Adipocyte (in vitro differentiated cells): ENCODE data around the gene CBR1.
"Not testable (repeated sequence)": the region's sequence is repeated elsewhere in the genome, so short reads cannot be mapped to it uniquely, and the experiment has no call there.

Source experiments
- DNase-seq: peaks from one replicate; pipeline ENCODE4 v3.0.0-alpha.2; 2015; ENCODE audit warnings: low read depth
- H3K27me3 ChIP-seq: replicated peaks from 2 replicates; pipeline ENCODE4 v1.7.0; 2013; ENCODE audit warnings: mild to moderate bottlenecking, low read length, moderate library complexity; ENCODE audit not compliant: control insufficient read depth, insufficient read depth
- H3K36me3 ChIP-seq: 2 replicates; pipeline ENCODE4 v1.7.0; 2013; ENCODE audit warnings: low read length, mild to moderate bottlenecking, moderate library complexity; ENCODE audit not compliant: control insufficient read depth, insufficient read depth, severe bottlenecking
- H3K4me1 ChIP-seq: 2 replicates; pipeline ENCODE4 v1.7.0; 2013; ENCODE audit warnings: mild to moderate bottlenecking, low read length, moderate library complexity; ENCODE audit not compliant: control insufficient read depth, insufficient read depth
- H3K4me3 ChIP-seq: 2 replicates; pipeline ENCODE4 v1.7.0; 2013; ENCODE audit warnings: mild to moderate bottlenecking, low read length, moderate library complexity
- H3K9ac ChIP-seq: 2 replicates; pipeline ENCODE4 v1.7.0; 2013; ENCODE audit warnings: mild to moderate bottlenecking, low read length, moderate library complexity
- H3K9me3 ChIP-seq: 2 replicates; pipeline ENCODE4 v1.7.0; 2013; ENCODE audit warnings: mild to moderate bottlenecking, low read length, moderate library complexity; ENCODE audit not compliant: control insufficient read depth

CBR1 gene

DNA sequence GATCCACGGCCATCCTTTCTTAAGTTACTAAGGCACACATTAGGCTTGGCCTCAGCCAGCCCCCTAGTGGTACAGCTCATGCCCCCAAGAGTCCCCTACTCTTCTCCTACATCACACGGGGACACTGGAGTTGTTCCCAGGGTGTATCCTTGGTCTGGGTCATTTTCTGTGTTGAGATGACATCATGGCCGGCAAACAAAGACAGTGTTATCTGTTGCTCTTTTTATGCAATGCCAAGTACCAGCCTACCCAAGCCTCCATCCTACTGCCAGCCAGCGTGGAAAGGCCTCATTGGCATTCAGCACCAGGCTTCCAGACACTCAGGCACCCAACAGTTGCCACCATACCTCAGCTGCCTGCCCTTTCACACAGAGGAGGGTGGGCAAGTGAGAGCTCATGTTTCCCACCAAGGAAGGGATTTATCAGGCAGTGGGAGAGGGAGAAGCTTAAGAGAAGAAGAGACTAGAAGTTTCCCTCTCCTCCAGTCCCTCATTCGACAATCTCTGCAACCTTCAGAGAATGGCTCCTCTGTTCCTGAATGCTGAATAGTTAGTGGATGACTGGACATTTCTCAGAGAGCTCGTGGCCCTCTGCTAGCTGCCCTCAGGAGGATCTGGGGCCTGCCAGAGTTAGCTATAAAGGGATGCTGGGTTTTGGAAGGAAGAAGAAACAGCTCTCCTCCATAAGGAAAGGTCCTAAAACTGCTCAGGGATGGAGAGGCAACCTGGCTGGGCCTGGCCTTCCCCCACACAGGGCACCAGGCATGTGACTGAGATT, 17.7 kb downstream of the CBR1 start:
- H3K9me3 ChIP-seq = no peaks in the 10 kb centered on the region
- H3K4me1 ChIP-seq = no peaks in the 10 kb centered on the region
- H3K9ac ChIP-seq = no peak overlapping the region
- no peak overlapping the region for H3K4me3 ChIP-seq
- H3K27me3 ChIP-seq = no peaks in the 10 kb centered on the region
- peak; percentile 11 for DNase-seq
- no peaks in the 10 kb centered on the region for H3K36me3 ChIP-seq

DNA sequence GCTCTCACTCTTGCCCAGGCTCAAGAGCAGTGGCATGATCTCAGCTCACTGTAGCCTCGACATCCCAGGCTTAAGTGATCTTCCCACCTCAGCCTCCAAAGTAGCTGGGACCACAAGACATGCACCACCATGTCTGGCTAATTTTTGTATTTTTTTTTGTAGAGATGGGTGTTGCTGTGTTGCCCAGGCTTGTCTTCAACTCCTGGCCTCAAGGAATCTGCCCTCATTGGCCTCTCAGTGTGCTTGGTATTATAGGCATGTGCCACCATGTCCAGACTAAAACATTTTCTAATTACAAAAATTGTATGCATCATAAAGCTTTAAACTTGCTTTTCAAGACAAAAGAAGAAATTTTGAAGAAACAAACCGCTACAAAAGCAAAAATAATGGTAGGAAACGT, 20.1 kb downstream of the CBR1 start:
- Histone ChIP-seq H3K9ac (no peak overlapping the region), H3K9me3 (peaks cover 8% of the 10 kb centered on the region), H3K36me3 (no peaks in the 10 kb centered on the region), H3K4me3 (no peak overlapping the region), H3K4me1 (no peaks in the 10 kb centered on the region), H3K27me3 (peaks cover 4% of the 10 kb centered on the region)
- no peak for DNase-seq

DNA sequence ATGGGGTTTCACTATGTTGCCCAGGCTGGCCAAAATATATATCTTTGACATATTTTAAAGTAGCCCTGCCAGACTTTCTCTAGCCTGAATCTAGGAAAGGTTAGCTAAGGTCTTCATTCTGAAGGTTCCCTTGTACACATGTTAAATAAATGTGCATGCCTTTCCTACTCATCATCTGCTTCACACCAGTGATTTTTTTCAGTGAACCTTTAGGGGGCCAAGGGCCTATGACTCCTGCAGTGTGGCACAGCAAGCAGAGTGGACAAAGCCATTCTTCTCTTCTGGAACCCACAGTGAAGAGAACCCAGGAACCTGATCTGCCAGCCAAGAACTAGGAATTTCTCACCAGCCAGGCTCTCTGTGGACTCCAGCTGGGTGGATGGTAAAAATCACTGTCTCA, 22.9 kb downstream of the CBR1 start:
- H3K4me1 ChIP-seq = peaks cover 4% of the 10 kb centered on the region
- no peaks in the 10 kb centered on the region for H3K36me3 ChIP-seq
- H3K9ac ChIP-seq = no peak overlapping the region
- no peak overlapping the region for H3K4me3 ChIP-seq
- DNase-seq = no peak
- H3K27me3 ChIP-seq = peaks cover 4% of the 10 kb centered on the region
- H3K9me3 ChIP-seq = peaks cover 8% of the 10 kb centered on the region

DNA sequence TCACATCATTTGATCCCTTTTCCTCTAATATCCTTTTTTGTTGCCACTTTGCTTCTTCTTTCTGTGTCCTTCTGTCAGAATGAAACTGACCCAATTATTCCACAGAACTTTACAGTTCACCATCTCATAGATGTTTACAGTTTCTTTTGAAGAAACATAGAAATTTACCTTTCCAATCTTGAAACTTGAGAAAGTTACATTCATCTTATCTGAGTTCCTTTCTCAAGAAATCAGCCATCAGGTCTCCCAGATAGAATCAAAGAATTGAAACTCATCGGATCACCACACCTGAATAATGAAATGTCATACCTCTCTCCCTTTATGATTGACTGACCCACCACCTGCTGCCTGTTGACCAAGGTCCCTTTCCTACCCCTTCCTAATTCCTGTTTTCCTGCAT, 23.7 kb downstream of the CBR1 start:
- no peak for DNase-seq
- H3K9ac ChIP-seq = no peak overlapping the region
- H3K27me3 ChIP-seq = peaks cover 4% of the 10 kb centered on the region
- H3K36me3 ChIP-seq = no peaks in the 10 kb centered on the region
- H3K4me3 ChIP-seq = no peak overlapping the region
- H3K9me3 ChIP-seq = peaks cover 8% of the 10 kb centered on the region
- peaks cover 8% of the 10 kb centered on the region for H3K4me1 ChIP-seq

DNA sequence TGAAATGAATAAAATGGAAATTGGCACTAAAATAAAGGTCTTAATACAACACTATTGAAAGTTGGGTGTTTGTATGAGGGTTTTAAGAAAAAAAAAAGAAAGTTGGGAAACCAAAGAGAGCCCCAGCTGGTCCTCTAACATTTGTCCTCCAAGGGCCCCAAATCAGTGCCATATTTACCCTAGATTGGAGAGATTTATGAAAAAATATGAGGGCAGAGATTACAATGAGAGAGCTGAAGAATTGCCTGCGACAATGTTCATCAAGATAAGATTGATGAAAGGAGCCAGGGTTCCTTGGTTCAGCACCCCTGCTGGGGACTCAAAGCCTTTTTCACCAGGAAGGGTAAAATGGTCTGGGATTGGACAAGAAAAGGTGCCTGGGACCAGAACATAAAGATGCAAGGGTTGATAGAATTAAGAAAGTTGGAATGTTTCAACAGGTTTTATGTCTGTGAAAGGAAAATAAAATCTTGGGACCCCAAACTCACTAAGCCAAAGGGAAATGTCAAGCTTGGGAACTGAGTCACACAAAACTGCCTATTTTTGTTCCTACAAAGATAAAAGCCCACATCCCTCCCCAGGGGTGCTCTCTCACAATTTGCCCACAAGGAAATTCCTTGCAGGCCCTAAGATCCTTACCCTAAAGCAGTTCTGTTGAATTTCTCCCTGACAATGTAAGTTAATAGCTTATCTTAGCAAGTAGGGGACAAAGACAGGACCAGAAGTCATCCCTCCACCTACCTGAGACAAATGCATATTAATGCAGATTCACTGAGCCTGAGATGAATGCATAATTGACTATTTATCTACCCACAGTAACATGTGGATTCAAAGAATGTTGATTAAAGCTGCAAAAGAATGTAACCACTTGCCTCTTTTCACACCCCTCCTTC, 26.8 kb downstream of the CBR1 start:
- H3K9me3 ChIP-seq = peaks cover 8% of the 10 kb centered on the region
- H3K4me1 ChIP-seq = peaks cover 8% of the 10 kb centered on the region
- DNase-seq = no peak
- H3K4me3 ChIP-seq = no peak overlapping the region
- H3K9ac ChIP-seq = no peak overlapping the region
- no peaks in the 10 kb centered on the region for H3K36me3 ChIP-seq
- H3K27me3 ChIP-seq = peaks cover 8% of the 10 kb centered on the region

DNA sequence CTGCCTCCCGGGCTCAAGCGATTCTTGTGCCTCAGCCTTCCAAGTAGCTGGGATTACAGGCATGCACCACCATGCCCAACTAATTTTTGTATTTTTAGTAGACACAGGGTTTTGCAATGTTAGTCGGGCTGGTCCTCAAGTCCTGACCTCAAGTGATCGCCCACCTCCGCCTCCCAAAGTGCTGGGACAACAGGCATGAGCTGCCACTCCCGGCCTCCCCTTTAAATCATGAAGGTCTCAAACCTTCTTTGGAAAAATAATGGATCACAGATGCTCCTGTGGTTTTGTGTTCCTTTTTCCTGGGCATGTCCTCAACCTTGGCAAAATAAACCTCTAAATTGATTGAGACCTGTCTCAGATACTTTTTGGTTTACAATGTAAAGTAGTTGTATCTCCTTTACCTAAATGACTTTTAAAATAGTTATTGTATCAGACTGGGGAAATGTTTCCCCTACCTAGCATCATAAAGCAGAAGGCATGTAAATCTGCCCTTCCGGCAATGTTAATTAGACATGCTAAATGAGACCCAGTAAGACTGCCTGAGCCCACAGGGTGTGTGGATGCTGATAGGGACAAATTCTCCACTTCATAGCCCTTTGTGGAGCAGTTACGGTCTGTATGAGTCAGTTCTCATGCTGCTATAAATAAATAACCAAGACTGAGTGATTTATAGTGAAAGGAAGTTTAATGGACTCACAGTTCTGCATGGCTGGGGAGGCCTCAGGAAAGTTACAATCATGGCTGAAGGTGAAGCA, 27.8 kb downstream of the CBR1 start:
- peak; percentile 49 for DNase-seq

DNA sequence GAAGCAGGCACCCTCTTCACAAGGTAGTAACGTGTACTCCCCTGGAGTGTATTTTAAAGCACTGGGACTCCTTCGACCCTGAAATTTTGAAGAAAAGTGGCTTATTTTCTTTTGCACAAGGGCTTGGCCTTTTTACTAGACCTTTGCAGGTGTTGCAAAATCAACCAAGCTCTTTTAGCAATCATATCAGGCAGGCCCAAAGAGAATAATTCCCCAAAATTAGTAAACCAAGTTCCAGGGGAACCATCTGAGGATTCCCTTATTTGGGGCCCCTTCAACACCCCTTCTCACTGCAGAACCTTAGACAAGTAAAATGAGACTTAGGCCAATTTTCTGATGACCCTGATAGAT, 28.3 kb downstream of the CBR1 start:
- H3K36me3 ChIP-seq = no peaks in the 10 kb centered on the region
- DNase-seq = no peak
- peaks cover 8% of the 10 kb centered on the region for H3K9me3 ChIP-seq
- H3K4me1 ChIP-seq = peaks cover 8% of the 10 kb centered on the region
- no peak overlapping the region for H3K9ac ChIP-seq
- no peak overlapping the region for H3K4me3 ChIP-seq
- H3K27me3 ChIP-seq = peaks cover 8% of the 10 kb centered on the region

More for the DNA sequence above, 27.8 kb downstream of the CBR1 start:
- H3K4me1 ChIP-seq = peaks cover 8% of the 10 kb centered on the region
- peaks cover 8% of the 10 kb centered on the region for H3K27me3 ChIP-seq
- H3K9me3 ChIP-seq = peaks cover 8% of the 10 kb centered on the region
- H3K36me3 ChIP-seq = no peaks in the 10 kb centered on the region
- no peak overlapping the region for H3K4me3 ChIP-seq
- H3K9ac ChIP-seq = no peak overlapping the region

DNA sequence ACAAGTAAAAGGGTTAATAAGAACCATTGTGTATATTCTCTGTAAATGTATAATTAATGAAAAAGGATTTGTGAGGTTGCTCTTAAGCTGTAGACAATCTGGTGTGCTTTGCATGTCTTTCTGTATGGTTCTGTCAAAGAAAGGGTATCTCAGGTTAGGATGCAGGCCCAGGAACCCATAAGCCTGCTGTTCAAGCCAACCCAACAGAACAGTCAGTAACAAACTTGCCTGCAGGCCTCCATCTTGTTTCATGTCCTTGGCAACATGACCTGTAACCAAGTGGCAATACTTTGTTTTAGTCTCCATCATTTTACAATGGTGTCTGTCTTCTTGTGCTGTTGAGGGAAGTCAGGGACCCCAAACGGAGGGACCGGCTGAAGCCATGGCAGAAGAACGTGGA, 29.2 kb downstream of the CBR1 start:
- no peaks in the 10 kb centered on the region for H3K36me3 ChIP-seq
- DNase-seq = no peak
- H3K4me3 ChIP-seq = no peak overlapping the region
- H3K9me3 ChIP-seq = no peaks in the 10 kb centered on the region
- H3K27me3 ChIP-seq = peaks cover 4% of the 10 kb centered on the region
- peaks cover 8% of the 10 kb centered on the region for H3K4me1 ChIP-seq
- no peak overlapping the region for H3K9ac ChIP-seq

DNA sequence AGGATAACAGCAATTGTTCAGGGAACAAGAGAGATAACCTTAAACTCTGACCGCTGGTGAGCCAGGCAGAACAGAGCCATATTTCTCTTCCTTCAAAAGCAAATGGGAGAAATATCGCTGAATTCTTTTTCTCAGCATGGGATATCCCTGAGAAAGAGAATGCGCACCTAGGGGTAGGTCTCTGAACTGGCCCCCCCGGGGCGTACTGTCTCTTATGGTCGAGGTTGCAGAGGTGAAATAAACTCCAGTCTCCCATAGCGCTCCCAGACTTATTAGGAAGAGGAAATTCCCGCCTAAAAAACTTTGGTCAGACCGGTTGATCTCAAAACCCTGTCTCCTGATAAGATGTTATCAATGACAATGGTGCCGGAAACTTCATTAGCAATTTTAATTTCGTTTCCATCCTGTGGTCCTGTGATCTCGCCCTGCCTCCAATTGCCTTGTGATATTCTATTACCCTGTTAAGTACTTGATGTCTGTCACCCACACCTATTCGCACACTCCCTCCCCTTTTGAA, 29.9 kb downstream of the CBR1 start:
- DNase-seq, H3K9me3 ChIP-seq, H3K9ac ChIP-seq, H3K36me3 ChIP-seq, H3K27me3 ChIP-seq, H3K4me3 ChIP-seq: not testable (repeated sequence)
- peaks cover 13% of the 10 kb centered on the region for H3K4me1 ChIP-seq

DNA sequence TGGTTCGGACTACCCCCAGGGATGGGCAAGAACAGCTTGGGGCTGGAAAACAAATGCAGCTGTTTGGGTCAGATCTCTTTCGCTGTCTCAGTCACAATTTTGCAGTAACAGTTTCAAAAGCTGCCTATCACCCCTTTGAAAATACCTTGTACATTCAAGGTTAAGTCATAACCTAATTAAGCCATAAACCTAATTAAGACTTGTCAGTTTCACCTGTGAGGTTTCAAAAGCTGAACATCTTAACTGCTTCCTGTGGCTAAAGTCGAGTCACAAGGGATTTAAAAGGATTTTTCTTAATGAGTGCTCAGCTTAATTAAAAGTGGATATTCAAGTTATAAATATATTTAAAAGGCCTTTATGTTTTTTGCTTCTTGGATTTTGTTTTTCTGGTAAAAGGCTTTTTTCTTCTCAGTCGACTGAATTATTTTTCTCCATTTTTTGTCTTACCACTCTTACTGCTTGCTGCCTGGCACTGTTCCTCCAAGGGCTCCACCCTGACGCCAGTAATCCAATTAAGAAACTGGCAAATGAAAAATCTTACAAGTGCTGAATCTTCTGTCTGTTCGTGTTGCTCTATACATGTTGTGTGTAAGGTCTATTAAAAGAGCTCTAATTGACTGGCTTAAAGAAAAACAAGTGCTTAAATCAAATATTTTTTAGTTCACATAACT, 31.3 kb downstream of the CBR1 start:
- no peak overlapping the region for H3K9ac ChIP-seq
- H3K4me3 ChIP-seq = no peak overlapping the region
- peaks cover 15% of the 10 kb centered on the region for H3K27me3 ChIP-seq
- no peaks in the 10 kb centered on the region for H3K36me3 ChIP-seq
- H3K9me3 ChIP-seq = no peaks in the 10 kb centered on the region
- no peak for DNase-seq
- peaks cover 14% of the 10 kb centered on the region for H3K4me1 ChIP-seq
